Measurements from ENCODE around the gene ANO2.

ANO2 gene

GRCh38 chr12:5571115-5571514, 373.9 kb downstream of the ANO2 start:
- no peak for DNase-seq (ENCODE audit: extremely low read depth, low read depth)
- TF ChIP-seq, protein P1, sequence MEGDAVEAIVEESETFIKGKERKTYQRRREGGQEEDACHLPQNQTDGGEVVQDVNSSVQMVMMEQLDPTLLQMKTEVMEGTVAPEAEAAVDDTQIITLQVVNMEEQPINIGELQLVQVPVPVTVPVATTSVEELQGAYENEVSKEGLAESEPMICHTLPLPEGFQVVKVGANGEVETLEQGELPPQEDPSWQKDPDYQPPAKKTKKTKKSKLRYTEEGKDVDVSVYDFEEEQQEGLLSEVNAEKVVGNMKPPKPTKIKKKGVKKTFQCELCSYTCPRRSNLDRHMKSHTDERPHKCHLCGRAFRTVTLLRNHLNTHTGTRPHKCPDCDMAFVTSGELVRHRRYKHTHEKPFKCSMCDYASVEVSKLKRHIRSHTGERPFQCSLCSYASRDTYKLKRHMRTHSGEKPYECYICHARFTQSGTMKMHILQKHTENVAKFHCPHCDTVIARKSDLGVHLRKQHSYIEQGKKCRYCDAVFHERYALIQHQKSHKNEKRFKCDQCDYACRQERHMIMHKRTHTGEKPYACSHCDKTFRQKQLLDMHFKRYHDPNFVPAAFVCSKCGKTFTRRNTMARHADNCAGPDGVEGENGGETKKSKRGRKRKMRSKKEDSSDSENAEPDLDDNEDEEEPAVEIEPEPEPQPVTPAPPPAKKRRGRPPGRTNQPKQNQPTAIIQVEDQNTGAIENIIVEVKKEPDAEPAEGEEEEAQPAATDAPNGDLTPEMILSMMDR (IDR thresholded peaks at IDR 0.05; ENCODE audit: low read depth, low read length): no peak

GRCh38 chr12:5570416-5570815, 374.6 kb downstream of the ANO2 start:
- TF ChIP-seq, protein P1 (IDR thresholded peaks at IDR 0.05; ENCODE audit: low read depth, low read length): no peak
- no peak for DNase-seq (ENCODE audit: extremely low read depth, low read depth)

GRCh38 chr12:5568325-5568981, 376.6 kb downstream of the ANO2 start:
- TF ChIP-seq, protein P1 (IDR thresholded peaks at IDR 0.05; ENCODE audit: low read depth, low read length): no peak
- DNase-seq (ENCODE audit: extremely low read depth, low read depth): no peak

GRCh38 chr12:5567016-5567725, 377.9 kb downstream of the ANO2 start:
- TF ChIP-seq, protein P1 (IDR thresholded peaks at IDR 0.05; ENCODE audit: low read depth, low read length): no peak
- no peak for DNase-seq (ENCODE audit: extremely low read depth, low read depth)

DNA sequence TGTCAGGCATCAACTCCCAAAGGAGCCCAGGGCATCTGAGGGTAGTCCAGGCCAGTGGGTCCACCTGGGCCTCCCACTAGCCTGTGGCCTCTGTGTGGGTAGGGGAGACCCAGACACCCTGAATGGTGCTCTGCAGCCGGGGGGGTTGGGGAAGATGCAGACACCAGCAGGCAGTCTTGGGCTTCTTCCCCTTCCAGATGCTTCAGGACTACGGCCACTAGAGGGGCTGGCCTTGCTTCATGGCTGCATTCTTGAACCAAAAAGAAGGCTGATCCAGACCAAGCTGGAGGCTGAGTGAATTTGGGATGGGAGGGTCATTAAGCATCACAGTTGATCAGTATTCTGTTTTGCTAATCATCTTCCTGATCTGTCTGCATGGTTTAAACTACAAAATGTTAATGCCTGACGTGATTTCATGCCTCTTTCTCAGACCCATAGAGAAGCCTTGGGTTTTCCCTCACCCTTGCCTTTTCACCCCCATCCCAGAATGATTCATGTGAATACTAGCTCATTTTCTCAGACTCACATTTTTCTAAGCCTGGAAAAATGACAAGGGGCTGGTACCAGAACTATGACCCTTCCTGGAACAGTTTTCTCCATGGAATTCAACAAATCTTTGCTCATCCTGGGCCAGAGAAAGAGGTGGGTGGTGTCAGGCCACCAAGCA, 379.0 kb downstream of the ANO2 start:
- DNase-seq (ENCODE audit: extremely low read depth, low read depth): no peak
- TF ChIP-seq, protein P1 (IDR thresholded peaks at IDR 0.05; ENCODE audit: low read depth, low read length): no peak; the same call in 1 of the 2 replicates

DNA sequence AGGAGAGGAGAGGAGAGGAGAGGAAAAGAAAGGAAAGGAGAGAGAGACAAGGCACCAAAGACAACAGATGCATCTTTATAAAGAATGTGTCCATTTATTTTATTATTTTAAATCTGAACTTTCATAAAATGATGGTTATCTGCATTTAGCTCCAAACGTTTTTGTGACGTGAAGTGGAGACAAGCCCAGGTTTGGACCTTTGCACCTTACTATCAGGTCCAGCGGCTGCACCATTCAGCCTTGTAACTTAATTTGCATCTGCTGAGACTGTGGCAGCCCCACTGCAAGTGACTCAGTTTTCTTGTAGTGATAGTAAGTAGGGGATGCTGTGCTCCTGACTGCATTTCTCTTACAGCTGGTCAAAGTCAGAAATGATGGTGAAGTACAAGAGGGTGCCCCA, 382.5 kb downstream of the ANO2 start:
- TF ChIP-seq, protein P1 (IDR thresholded peaks at IDR 0.05; ENCODE audit: low read depth, low read length): no peak
- no peak for DNase-seq (ENCODE audit: extremely low read depth, low read depth)

DNA sequence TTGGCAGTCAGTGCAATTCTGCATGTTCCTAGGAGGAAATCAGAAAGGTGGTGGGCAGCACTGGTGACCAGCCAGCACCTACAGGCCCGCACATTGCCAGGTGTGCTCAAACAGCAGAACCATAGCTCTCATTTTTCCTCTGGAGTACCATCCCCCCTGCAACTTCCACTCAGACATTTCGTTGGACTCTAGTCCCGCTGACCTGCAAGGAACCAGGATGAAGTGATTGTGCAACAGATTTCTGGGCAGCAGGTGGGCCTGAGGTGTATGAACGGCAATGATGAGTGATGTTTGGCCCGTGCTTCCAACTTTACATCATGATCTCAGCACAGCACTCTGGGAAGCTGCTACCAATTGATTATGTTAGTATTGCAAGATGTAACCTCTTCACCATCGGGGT, 383.2 kb downstream of the ANO2 start:
- DNase-seq (ENCODE audit: extremely low read depth, low read depth): no peak
- TF ChIP-seq, protein P1 (IDR thresholded peaks at IDR 0.05; ENCODE audit: low read depth, low read length): no peak
